Left ventricle myocardium inferior (tissue), 1 donor: Measurements from ENCODE around the gene PBRM1. TPM values are rescaled to one million over a fixed set of nuclear protein-coding genes. Genes with fewer than 3 reads are reported as not detected.

Experiments
- DNase-seq: peaks from one replicate; pipeline ENCODE4 v3.0.0-alpha.2; 2020
- H3K27ac ChIP-seq: fragments of 200-600 bp; replicated peaks from 2 replicates; pipeline ENCODE4 v1.8.0; 2021
- H3K27me3 ChIP-seq: fragments of 200-600 bp; 2 replicates; pipeline ENCODE4 v1.8.0; 2021; ENCODE audit warnings: low read depth
- H3K36me3 ChIP-seq: fragments of 200-600 bp; 2 replicates; pipeline ENCODE4 v1.8.0; 2021
- H3K4me1 ChIP-seq: fragments of 200-600 bp; 2 replicates; pipeline ENCODE4 v1.8.0; 2021
- H3K4me3 ChIP-seq: fragments of 200-600 bp; 2 replicates; pipeline ENCODE4 v1.8.0; 2021; ENCODE audit warnings: mild to moderate bottlenecking, moderate library complexity
- H3K9me3 ChIP-seq: fragments of 200-600 bp; replicated peaks from 2 replicates; pipeline ENCODE4 v1.8.0; 2021
- intact Hi-C: fragments of 100-400 bp; cut with micrococcal nuclease; formaldehyde crosslinking; loops from one replicate; pipeline ENCODE4 v1.11.0; 2022
- total RNA-seq: library from RNA; stranded (reverse); fragmentation: NEBNext Ultra II Directional; extraction: Animal tissue kit (Norgen Biotek cat#: 25700); gene quantifications from one replicate; pipeline ENCODE4 v1.2.1, GENCODE V29; 2021
- TF ChIP-seq, protein P1 (sequence below): fragments of 200-600 bp; IDR thresholded peaks from 2 replicates; pipeline ENCODE4 v1.8.0; 2021; ENCODE audit warnings: antibody characterized with exemption, mild to moderate bottlenecking, borderline replicate concordance
- donor health status: DM: no; HTN: yes; CAD: no; lungs with severe emphysema.

PBRM1 gene
- total RNA-seq, 1 donor from 2014 or later: 52.3 TPM

DNA sequence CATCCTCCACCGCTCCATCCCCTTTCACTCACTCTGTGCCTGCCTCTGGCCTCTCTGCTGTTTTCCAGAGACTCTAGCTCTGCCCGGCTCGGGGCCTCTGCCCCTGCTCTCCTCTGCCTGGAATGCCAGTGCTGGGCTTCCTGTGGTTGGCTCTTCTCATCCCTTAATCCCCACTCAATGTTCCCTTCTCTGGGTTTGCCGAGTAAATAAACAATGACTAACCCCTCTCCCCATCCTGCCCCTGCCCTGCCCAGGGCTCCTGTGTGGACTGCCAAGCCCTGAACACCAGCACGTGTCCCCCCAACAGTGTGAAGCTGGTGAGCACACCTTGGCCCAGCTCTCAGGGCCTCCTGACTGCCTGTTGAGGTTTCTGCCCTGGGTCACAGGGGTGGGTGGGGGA, 178.4 kb downstream of the PBRM1 start:
- no peaks in the 10 kb centered on the region for H3K4me1 ChIP-seq
- TF ChIP-seq, protein P1, sequence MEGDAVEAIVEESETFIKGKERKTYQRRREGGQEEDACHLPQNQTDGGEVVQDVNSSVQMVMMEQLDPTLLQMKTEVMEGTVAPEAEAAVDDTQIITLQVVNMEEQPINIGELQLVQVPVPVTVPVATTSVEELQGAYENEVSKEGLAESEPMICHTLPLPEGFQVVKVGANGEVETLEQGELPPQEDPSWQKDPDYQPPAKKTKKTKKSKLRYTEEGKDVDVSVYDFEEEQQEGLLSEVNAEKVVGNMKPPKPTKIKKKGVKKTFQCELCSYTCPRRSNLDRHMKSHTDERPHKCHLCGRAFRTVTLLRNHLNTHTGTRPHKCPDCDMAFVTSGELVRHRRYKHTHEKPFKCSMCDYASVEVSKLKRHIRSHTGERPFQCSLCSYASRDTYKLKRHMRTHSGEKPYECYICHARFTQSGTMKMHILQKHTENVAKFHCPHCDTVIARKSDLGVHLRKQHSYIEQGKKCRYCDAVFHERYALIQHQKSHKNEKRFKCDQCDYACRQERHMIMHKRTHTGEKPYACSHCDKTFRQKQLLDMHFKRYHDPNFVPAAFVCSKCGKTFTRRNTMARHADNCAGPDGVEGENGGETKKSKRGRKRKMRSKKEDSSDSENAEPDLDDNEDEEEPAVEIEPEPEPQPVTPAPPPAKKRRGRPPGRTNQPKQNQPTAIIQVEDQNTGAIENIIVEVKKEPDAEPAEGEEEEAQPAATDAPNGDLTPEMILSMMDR: no peak
- intact Hi-C loops: no loop called here

DNA sequence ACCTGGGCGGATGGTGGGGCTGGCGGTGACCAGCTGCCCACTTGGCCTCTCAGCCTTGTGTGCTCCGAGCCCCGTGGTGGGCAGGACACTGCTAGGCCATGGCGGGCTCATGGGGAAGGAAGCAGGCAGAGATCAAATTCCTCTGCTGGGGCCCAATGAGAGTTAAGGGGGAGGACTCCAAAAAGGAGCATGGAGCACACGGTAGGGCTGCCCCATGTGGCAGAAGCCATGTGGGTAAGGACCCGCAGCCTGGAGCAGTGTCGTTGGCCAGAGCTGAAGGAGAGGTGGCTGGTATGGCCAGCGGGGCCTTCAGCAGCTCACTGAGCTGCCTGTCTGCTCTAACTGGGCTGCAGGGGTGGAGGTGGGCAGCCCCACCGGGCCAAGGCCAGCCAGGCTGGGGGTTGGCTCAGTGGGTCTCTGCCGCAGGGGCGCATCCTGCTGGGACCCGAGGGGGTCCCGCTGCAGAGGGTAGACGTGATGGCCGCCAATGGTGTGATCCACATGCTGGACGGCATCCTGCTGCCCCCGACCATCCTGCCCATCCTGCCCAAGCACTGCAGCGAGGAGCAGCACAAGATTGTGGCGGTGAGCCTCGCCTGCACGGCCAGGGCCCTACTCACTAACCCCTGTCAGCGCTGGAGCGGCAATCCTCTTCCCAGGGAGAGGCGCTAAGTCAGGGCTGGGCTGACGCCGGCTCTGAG, 179.3 kb downstream of the PBRM1 start:
- no peak overlapping the region for H3K4me3 ChIP-seq
- H3K9me3 ChIP-seq: no peaks in the 10 kb centered on the region
- no peak overlapping the region for H3K27ac ChIP-seq
- DNase-seq: no peak
- H3K36me3 ChIP-seq: peaks cover 4% of the 10 kb centered on the region
- TF ChIP-seq, protein P1: no peak
- intact Hi-C loops: no loop called here
- no peaks in the 10 kb centered on the region for H3K27me3 ChIP-seq
- no peaks in the 10 kb centered on the region for H3K4me1 ChIP-seq

More for the DNA sequence above, 178.4 kb downstream of the PBRM1 start:
- Histone ChIP-seq H3K27me3 (no peaks in the 10 kb centered on the region), H3K36me3 (peaks cover 4% of the 10 kb centered on the region), H3K9me3 (no peaks in the 10 kb centered on the region), H3K27ac (no peak overlapping the region), H3K4me3 (no peak overlapping the region)
- DNase-seq: no peak

DNA sequence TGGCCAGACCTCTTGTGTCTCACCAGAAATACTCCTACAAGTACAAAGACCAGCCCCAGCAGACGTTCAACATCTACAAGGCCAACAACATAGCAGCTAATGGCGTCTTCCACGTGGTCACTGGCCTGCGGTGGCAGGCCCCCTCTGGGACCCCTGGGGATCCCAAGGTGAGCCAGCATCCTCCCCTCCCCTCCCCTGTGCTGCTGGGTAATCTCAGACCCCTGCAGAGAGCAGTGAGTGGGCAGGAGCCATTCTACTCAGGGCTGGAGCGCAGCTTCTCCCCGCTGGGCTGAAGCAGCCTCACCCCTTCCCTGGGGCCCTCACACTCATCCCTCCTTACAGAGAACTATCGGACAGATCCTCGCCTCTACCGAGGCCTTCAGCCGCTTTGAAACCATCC, 180.7 kb downstream of the PBRM1 start:
- Histone ChIP-seq H3K9me3 (no peaks in the 10 kb centered on the region), H3K4me1 (no peaks in the 10 kb centered on the region), H3K4me3 (no peak overlapping the region), H3K36me3 (peaks cover 4% of the 10 kb centered on the region), H3K27ac (no peak overlapping the region), H3K27me3 (no peaks in the 10 kb centered on the region)
- no peak for DNase-seq
- intact Hi-C loops: no loop called here
- TF ChIP-seq, protein P1: no peak

DNA sequence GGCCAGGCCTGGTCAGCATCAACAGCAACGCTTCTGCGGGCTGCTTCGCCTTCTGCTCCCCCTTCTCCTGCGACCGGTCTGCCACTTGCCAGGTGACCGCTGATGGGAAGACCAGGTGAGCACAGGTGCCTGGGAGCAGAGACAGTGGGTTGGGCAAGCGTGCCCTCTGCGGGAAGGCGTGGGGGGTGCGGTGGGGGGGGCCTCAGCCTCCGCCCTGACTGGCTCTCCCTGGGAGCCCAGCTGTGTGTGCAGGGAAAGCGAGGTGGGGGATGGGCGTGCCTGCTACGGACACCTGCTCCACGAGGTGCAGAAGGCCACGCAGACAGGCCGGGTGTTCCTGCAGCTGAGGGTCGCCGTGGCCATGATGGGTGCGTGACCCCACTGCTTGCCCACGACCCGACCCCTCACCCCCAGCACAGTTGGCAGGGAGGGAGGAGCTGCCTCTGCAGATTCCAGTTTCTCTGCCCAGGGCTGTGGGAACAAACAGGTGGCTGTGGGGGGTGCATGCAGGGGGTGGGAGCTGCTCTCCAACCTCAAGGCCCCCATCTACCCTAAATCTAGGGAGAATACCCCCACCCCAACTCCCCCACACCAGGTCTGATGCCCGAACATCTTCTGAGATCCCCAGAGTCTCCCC, 181.8 kb downstream of the PBRM1 start:
- peaks cover 4% of the 10 kb centered on the region for H3K36me3 ChIP-seq
- TF ChIP-seq, protein P1: no peak
- no peak for DNase-seq

DNA sequence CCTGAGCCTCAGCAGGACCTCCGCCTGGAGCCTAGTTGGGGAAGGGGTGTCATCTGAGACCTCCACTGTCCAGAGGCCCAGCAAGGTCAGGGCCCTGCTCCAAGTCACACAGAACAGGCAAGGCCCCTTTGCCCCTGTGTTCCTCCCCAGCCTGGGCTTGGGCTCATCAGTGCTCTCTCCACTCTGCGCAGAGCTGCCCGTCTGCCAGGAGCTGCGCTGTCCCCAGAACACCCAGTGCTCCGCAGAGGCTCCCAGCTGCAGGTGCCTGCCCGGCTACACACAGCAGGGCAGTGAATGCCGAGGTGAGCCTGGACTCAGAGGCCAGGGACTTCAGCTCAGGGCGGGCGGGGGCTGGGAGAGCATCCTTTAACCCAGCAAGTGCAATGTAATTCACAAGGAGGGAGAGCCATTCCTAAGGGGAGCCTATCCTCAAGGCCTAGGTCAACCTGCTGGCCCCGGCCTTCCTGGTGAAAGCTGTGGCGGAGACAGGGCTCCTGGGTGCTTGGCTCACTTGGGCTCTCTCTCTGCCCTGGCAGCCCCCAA, 182.8 kb downstream of the PBRM1 start:
- intact Hi-C loops: no loop called here
- H3K27ac ChIP-seq: no peak overlapping the region
- TF ChIP-seq, protein P1: no peak
- no peak overlapping the region for H3K4me3 ChIP-seq
- H3K9me3 ChIP-seq: no peaks in the 10 kb centered on the region
- H3K27me3 ChIP-seq: no peaks in the 10 kb centered on the region
- DNase-seq: no peak
- H3K36me3 ChIP-seq: peaks cover 4% of the 10 kb centered on the region
- no peaks in the 10 kb centered on the region for H3K4me1 ChIP-seq

More for the DNA sequence above, 181.8 kb downstream of the PBRM1 start:
- Histone ChIP-seq H3K27me3 (no peaks in the 10 kb centered on the region), H3K4me1 (no peaks in the 10 kb centered on the region), H3K9me3 (no peaks in the 10 kb centered on the region), H3K4me3 (no peak overlapping the region), H3K27ac (no peak overlapping the region)
- intact Hi-C loops: no loop called here
